GM19395 (cell line): ENCODE results near the gene BCAS3.
"Not testable (repeated sequence)": the region's sequence is repeated elsewhere in the genome, so short reads cannot be mapped to it uniquely, and the experiment has no call there.

Source experiments
- ATAC-seq: cut with Tn5 transposase; IDR thresholded peaks from one replicate; pipeline ENCODE4 v1.9.1; 2021; ENCODE audit warnings: mild to moderate bottlenecking, moderate library complexity; ENCODE audit not compliant: unreplicated experiment

Gene BCAS3

GRCh38 chr17:60781880-60782412 is 104.3 kb downstream of the BCAS3 start:
- ATAC-seq = no peak

- ATAC-seq = no peak
Measured at GRCh38 chr17:60782742-60783141, 105.1 kb downstream of the BCAS3 start.

- no peak for ATAC-seq
Measured at GRCh38 chr17:60790205-60790604, 112.6 kb downstream of the BCAS3 start.

GRCh38 chr17:60792250-60792898 is 114.7 kb downstream of the BCAS3 start:
- ATAC-seq = no peak

- ATAC-seq = no peak
Measured at GRCh38 chr17:60798576-60798975, 120.9 kb downstream of the BCAS3 start.

DNA sequence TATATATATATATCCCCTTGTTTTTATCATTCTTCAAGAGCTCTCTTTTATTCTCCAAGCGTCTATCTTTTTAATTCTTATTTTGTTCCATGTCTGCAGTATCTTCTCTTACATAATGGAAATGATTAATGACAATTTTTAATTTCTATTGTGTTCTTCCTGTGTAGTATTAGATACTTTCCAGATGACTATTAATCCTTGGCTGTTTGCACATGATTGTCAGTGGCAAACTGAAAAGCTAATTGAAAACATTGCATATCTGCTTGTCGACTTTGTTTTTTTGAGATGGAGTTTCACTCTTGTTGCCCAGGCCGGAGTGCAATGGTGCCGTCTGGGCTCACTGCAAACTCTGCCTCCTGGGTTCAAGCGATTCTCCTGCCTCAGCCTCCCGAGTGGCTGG is 124.7 kb downstream of the BCAS3 start:
- no peak for ATAC-seq

GRCh38 chr17:60803059-60803458 is 125.4 kb downstream of the BCAS3 start:
- ATAC-seq = no peak

GRCh38 chr17:60804831-60805230 is 127.2 kb downstream of the BCAS3 start:
- no peak for ATAC-seq

DNA sequence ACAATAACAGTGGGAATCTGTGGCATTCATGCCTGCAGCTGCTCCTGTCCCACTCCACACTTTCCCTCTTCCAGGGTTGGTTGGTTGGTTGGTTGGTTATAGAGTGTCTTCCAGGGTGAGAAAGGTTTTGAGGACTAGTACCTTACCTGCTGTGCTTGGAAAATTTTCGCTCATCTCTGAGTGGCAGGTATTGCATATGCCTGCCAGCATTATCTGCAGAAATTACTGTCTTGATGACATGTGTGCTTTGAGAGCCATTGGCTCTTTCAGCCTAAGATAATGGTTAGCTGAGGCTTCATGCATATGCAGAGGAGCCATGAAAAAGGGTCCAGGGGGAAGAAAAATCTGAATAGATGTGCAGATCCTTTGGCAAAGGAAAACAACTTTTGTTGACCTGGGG is 131.8 kb downstream of the BCAS3 start:
- ATAC-seq = no peak

DNA sequence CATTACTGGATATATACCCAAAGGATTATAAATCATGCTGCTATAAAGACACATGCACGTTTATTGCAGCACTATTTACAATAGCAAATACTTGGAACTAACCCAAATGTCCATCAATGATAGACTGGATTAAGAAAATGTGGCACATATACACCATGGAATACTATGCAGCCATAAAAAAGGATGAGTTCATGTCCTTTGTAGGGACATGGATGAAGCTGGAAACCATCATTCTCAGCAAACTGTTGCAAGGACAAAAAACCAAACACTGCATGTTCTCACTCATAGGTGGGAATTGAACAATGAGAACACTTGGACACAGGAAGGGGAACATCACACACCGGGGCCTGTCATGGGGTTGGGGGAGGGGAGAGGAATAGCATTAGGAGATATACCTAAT is 137.3 kb downstream of the BCAS3 start:
- ATAC-seq = not testable (repeated sequence)

- ATAC-seq = no peak
Measured at GRCh38 chr17:60817192-60817591, 139.5 kb downstream of the BCAS3 start.

DNA sequence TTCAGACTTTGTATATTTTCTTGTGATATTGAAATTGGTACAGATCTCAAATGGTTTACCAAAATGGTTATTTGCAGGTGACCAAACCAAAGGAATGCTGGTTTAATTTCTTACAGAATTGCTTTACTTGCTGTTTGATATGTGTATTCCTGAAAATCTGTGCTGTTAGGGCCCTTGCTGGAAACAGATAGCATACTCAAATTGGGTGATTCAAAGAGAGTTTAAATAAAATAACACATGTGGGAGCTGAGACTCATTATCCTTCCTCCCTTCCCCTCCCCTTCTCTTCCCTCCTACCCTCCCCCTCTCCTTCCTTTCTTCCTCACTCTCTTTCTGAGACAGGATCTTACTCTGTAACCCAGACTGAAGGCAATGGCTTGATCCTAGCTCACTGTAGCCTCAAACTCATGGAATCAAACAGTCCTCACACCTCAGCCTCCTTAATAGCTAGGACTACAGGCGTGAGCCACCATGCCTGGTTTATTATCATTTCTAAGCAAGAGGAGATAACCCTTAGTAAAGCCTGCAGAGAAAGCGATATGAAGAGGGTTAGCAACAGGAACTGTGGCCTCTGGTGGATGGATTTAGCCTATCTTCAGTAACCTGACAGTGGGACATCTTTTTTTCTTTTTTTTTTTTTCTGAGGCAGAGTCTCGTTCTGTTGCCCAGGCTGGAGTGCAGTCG is 141.9 kb downstream of the BCAS3 start:
- ATAC-seq = no peak

GRCh38 chr17:60823515-60823914 is 145.9 kb downstream of the BCAS3 start:
- no peak for ATAC-seq

DNA sequence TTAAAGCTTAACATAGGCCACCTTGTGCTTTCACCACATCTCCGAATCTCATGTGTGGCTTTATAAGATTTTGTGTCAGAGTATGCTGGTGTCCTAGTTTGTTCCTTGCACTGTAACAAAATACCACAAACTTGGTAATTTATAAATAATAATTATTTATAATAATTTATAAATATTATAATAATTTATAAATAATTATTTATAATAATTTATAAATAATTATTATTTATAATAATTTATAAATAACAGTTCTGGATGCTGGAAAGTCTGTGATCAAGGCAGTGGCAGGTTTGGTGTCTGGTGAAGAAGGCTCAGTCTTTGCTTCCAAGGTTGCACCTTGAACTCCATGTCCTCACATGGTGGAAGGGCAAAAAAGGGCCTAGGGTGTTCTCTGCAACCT is 147.7 kb downstream of the BCAS3 start:
- ATAC-seq = no peak

- ATAC-seq = no peak
Measured at GRCh38 chr17:60827943-60828342, 150.3 kb downstream of the BCAS3 start.

DNA sequence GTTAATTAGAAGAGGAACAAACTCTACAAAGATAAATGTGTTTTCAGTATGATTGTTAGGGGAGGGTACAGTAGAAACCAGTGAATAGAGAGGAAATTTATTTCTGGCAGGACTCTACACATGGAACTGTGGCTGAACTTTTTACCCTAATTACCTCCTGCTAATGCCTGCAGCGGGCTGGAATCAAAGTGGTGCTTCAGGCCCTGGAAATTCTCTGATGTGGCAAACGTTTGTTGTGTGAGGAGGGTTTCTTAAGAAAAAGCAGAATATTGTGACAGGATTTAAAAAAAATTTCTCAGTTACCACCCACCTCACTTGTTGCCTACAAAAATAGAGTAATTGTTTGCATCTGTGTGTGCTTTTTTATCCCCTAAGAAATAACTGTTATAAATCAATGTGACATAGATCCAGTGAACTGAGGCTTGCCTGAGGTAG is 154.5 kb downstream of the BCAS3 start:
- ATAC-seq = no peak

DNA sequence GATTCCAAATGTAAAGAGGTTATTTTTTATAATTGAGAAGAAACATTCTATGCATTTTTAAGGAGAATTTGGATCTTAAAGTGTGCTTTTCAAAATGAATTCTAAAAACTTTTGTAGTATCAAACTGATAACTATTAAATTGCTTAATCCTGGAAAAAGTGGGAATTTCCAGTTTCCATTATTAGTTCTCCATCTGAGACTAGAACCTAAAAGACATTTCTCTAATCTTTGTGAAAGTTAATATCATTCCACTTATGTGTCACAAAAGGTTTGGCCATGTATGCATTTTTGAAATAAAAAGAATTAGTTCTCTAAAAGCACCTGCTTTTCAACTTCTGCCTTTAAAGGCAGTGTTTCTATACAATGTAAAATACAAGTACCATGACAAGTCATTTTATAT is 155.0 kb downstream of the BCAS3 start:
- no peak for ATAC-seq

- ATAC-seq = no peak
Measured at GRCh38 chr17:60840456-60840855, 162.8 kb downstream of the BCAS3 start.

DNA sequence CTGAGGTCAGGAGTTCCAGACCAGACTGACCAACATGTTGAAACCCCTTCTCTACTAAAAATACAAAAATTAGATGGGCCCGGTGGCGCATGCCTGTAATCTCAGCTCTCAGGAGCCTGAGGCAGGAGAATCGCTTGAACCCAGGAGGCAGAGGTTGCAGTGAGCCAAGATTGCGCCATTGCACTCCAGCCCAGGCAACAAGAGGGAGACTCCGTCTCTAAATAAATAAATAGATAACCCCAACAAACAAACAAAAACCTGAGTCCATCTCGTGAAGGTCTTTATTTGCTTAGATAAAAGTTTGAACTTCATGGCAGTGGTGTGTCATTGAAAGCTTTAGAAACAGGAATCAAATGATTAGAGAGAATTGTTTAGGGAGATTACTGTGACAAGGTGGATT is 167.4 kb downstream of the BCAS3 start:
- ATAC-seq = no peak

GRCh38 chr17:60846175-60846574 is 168.5 kb downstream of the BCAS3 start:
- ATAC-seq = no peak

- no peak for ATAC-seq
Measured at GRCh38 chr17:60851181-60851580, 173.5 kb downstream of the BCAS3 start.

- ATAC-seq = no peak
Measured at GRCh38 chr17:60857556-60858080, 180.0 kb downstream of the BCAS3 start.
